Fibroblast of pulmonary artery (primary cell): Measurements from ENCODE around the gene STK4.

ENCODE experiments used
- DNase-seq: peaks from one replicate; pipeline ENCODE4 v3.0.0-alpha.2; 2010; ENCODE audit warnings: low read depth
- H3K4me3 ChIP-seq: replicated peaks from 2 replicates; pipeline ENCODE4 v1.5.1; 2011; ENCODE audit warnings: low read depth, mild to moderate bottlenecking, control low read depth, low read length, moderate library complexity
- CTCF ChIP-seq: IDR thresholded peaks from 2 replicates; pipeline ENCODE4 v1.5.1; 2011; ENCODE audit warnings: mild to moderate bottlenecking, control low read depth, low read length, inconsistent platforms; ENCODE audit errors: missing control alignments

The STK4 gene

GRCh38 chr20:44959638-44960102 lies 6.6 kb upstream of the STK4 start:
- TF ChIP-seq CTCF: peak; percentile 3
- peak overlapping the region; percentile 77 for H3K4me3 ChIP-seq
- peak; percentile 58 for DNase-seq

DNA sequence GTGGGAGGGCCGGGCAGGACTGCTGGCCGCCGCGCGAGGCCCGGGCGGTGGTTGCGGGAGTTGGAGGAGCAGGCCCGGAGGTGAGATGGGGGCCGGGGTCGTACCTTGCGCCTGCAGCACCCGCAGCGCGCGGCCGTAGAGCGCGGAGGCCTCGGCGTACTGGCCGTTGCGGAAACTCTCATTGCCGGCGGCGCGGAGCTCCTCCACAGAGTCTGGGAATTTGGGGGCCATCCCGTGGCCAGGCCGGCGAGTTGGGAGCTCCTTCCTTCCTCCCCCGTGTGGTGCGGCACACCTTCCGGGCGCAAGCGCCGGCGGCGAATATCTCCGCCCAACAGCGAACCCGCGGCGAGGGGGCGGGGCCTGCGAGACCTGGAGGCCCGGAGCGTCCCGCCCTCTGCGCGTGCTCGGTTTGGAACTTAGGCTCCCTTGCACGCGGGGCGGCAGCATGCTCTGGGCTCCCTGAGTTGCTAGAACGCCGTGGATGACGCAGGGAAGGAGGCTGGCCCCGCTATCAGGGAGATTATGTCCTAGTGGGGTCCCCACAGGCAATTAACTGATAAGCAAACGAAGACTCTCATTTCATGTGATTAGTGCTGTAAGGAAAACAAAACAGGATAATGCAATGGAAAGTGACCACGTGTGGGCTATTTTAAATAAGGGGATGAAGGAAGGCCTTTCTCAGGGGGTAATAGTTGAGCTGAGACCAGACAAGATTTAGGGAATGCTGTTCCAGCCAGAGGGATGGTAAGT lies 6.0 kb upstream of the STK4 start, which contains the start of gene TOMM34:
Gene TOMM34 (minus strand): TSS at position 295 of the 750 bp plus-strand sequence. CDS start 64 bp downstream, at position 231.
- DNase-seq: peak; percentile 90
- H3K4me3 ChIP-seq: peak within 1 kb of the TSS; percentile 77
- no peak for TF ChIP-seq CTCF

- no peak for TF ChIP-seq CTCF
- no peak overlapping the region for H3K4me3 ChIP-seq
- no peak for DNase-seq
Measured at GRCh38 chr20:44961011-44961869, 5.1 kb upstream of the STK4 start.

GRCh38 chr20:44961870-44962267 lies 4.4 kb upstream of the STK4 start:
- no peak overlapping the region for H3K4me3 ChIP-seq
- TF ChIP-seq CTCF: no peak
- DNase-seq: peak; percentile 24

DNA sequence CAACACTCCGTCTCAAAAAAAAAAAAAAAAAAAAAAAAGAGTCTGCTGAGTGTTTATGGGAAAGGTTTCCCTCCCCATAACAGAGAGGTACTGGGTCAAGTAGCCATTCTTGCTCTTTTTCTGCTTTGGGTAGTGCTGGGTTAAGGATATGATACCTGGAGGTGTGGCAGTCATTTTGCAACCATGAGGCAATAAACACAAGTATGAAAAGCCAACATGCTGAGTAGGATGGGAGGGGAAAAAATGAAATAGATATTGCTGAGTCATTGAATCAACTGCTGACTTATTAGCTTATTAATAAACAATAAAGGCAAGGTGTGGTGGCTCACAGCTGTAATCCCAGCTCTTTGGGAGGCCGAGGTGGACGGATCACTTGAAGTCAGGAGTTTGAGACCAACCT lies 3.8 kb upstream of the STK4 start:
- H3K4me3 ChIP-seq: no peak overlapping the region
- no peak for DNase-seq
- TF ChIP-seq CTCF: no peak

DNA sequence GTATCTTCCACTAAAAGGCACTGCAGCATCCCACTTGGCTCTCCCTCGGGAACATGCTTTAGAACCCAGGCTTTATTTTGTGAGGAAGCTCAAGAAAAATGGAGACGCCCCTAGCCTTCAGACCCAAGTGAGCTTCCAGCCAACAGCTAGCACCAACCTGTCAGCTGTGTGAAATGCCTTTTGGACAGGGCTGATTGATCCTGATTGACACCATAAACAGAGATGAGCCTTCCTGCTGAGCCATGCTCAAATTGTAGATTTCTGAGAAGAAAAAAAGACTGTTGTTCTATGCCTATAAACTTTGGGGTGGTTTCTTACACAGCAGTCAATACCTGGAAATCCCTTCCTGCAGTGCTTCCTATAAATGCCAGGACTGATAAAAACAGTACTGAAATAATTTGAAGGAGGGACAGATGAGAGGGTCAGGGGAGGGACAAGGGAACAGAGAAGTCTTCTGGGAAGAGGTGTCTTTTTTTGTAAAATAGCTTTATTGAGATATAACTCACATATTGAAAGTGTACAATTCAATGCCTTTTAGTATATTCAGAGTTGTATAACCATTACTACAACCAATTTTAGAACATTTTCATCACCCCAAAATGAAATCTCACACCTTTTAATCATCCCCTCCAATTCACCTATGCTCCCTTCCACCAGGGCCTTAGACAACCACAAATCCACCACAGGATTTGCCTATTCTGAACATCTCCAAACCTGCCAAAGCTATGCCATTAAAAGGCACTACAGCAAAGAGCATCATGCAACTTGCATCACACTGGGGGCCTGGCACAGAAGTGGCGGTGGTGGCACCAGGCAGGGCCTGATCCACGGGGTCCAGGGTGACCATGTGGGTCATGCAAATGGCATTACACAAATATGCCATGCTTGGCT lies 2.7 kb upstream of the STK4 start:
- no peak overlapping the region for H3K4me3 ChIP-seq
- no peak for DNase-seq
- no peak for TF ChIP-seq CTCF
